HEK293 (cell line): Measurements from ENCODE around the gene AK5.

Experiments used
- MYNN ChIP-seq: fragments of 450-650 bp; formaldehyde crosslinking; IDR thresholded peaks from 2 replicates; pipeline ENCODE4 v1.5.1; 2016; ENCODE audit warnings: missing biosample characterization, missing genetic modification characterization, borderline replicate concordance
- ZNF16 ChIP-seq: fragments of 450-650 bp; formaldehyde crosslinking; IDR thresholded peaks from 2 replicates; pipeline ENCODE4 v1.5.1; 2016; ENCODE audit warnings: low read depth, missing biosample characterization, missing genetic modification characterization
- TF ChIP-seq, protein P1 (sequence below): fragments of 450-650 bp; formaldehyde crosslinking; IDR thresholded peaks from 2 replicates; pipeline ENCODE4 v1.5.1; 2016; ENCODE audit warnings: missing biosample characterization, missing genetic modification characterization, low read depth

- no peak for TF ChIP-seq MYNN (tag by site-specific recombination)
- TF ChIP-seq ZNF16 (tag by site-specific recombination) = no peak
- TF ChIP-seq, protein P1, sequence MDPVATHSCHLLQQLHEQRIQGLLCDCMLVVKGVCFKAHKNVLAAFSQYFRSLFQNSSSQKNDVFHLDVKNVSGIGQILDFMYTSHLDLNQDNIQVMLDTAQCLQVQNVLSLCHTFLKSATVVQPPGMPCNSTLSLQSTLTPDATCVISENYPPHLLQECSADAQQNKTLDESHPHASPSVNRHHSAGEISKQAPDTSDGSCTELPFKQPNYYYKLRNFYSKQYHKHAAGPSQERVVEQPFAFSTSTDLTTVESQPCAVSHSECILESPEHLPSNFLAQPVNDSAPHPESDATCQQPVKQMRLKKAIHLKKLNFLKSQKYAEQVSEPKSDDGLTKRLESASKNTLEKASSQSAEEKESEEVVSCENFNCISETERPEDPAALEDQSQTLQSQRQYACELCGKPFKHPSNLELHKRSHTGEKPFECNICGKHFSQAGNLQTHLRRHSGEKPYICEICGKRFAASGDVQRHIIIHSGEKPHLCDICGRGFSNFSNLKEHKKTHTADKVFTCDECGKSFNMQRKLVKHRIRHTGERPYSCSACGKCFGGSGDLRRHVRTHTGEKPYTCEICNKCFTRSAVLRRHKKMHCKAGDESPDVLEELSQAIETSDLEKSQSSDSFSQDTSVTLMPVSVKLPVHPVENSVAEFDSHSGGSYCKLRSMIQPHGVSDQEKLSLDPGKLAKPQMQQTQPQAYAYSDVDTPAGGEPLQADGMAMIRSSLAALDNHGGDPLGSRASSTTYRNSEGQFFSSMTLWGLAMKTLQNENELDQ (tag by site-specific recombination) = no peak
These were observed 9.8 kb upstream of the AK5 start for GRCh38 chr1:77271852-77272580.
